Type B pancreatic cell (in vitro differentiated cells): Measurements from ENCODE around the gene GRIFIN. TPM values are rescaled to one million over a fixed set of nuclear protein-coding genes. Genes with fewer than 3 reads are reported as not detected.
A peak's percentile ranks its signal among the peaks of the same experiment; 100 is the strongest.

Experiments
- DNase-seq: peaks from one replicate; pipeline ENCODE4 v3.0.0; 2021; ENCODE audit warnings: mixed read lengths; ENCODE audit not compliant: unreplicated experiment; ENCODE audit errors: extremely low spot score
- H3K27ac Mint-ChIP-seq: 2 replicates; pipeline ENCODE4 v1.8.0; 2021; ENCODE audit warnings: mild to moderate bottlenecking, mixed read lengths
- H3K27me3 Mint-ChIP-seq: 2 replicates; pipeline ENCODE4 v1.8.0; 2021; ENCODE audit warnings: mixed read lengths
- H3K36me3 Mint-ChIP-seq: 2 replicates; pipeline ENCODE4 v1.8.0; 2021; ENCODE audit warnings: mixed read lengths
- H3K4me1 Mint-ChIP-seq: one replicate; pipeline ENCODE4 v1.8.0; 2021; ENCODE audit warnings: mixed read lengths; ENCODE audit not compliant: unreplicated experiment
- H3K4me3 Mint-ChIP-seq: 2 replicates; pipeline ENCODE4 v1.8.0; 2021; ENCODE audit warnings: mild to moderate bottlenecking, mixed read lengths
- H3K9me3 Mint-ChIP-seq: 2 replicates; pipeline ENCODE4 v1.8.0; 2021; ENCODE audit warnings: mixed read lengths
- total RNA-seq: library from RNA; stranded (reverse); gene quantifications from 2 replicates; pipeline ENCODE4 v1.2.1, GENCODE V29; 2021; ENCODE audit warnings: low replicate concordance
- TF ChIP-seq, protein P1 (sequence below): fragments of 200-600 bp; sonication (generic); conservative IDR thresholded peaks from 2 replicates; pipeline ENCODE4 v1.5.0; 2021; ENCODE audit warnings: antibody characterized with exemption, mild to moderate bottlenecking

The GRIFIN gene
- total RNA-seq, 1 donor from 2014 or later = not detected

DNA sequence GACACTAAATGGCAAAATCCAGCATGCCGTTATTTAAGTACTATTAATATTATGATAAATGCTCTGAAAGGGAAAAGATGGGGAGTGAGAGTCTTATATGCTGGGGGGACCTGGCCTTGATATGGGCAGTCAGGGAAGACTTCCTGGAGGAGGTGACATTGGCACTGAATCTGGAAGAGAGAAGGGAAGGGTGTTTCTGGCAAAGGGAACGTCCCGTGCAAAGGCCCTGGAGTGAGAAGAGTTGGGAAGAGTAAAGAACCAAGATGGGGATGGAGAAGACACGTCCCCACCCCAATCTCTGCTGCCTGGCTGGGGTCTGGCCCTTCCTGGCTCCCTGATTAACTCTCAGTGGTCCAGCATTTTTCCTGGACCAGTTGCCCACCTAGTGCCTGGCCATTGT lies 5.0 kb upstream of the GRIFIN start:
- no peak for DNase-seq
- no peak overlapping the region for H3K4me3 Mint-ChIP-seq
- no peaks in the 10 kb centered on the region for H3K36me3 Mint-ChIP-seq
- H3K27me3 Mint-ChIP-seq = no peaks in the 10 kb centered on the region
- TF ChIP-seq, protein P1, sequence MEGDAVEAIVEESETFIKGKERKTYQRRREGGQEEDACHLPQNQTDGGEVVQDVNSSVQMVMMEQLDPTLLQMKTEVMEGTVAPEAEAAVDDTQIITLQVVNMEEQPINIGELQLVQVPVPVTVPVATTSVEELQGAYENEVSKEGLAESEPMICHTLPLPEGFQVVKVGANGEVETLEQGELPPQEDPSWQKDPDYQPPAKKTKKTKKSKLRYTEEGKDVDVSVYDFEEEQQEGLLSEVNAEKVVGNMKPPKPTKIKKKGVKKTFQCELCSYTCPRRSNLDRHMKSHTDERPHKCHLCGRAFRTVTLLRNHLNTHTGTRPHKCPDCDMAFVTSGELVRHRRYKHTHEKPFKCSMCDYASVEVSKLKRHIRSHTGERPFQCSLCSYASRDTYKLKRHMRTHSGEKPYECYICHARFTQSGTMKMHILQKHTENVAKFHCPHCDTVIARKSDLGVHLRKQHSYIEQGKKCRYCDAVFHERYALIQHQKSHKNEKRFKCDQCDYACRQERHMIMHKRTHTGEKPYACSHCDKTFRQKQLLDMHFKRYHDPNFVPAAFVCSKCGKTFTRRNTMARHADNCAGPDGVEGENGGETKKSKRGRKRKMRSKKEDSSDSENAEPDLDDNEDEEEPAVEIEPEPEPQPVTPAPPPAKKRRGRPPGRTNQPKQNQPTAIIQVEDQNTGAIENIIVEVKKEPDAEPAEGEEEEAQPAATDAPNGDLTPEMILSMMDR = no peak
- no peaks in the 10 kb centered on the region for H3K9me3 Mint-ChIP-seq
- no peak overlapping the region for H3K27ac Mint-ChIP-seq
- peaks cover 5% of the 10 kb centered on the region for H3K4me1 Mint-ChIP-seq

DNA sequence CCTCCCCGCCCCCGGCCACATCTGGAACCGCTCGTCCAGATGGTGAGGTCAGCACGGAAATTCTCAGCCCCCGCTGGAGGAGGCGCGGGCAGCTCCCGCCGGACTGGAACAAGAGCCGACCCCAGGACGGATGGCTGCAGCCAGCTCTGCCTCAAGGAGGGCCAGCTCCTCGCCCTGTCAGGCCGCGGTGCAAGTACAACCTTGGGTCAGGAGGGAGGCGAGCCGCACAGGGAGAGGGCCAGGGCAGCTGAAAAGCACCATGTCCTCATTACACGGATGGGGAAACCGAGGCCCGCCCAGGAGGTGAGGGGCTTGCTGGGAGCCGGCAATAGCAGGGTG lies 3.8 kb upstream of the GRIFIN start:
- no peak overlapping the region for H3K27ac Mint-ChIP-seq
- peaks cover 5% of the 10 kb centered on the region for H3K4me1 Mint-ChIP-seq
- H3K9me3 Mint-ChIP-seq = no peaks in the 10 kb centered on the region
- TF ChIP-seq, protein P1 = no peak
- no peaks in the 10 kb centered on the region for H3K36me3 Mint-ChIP-seq
- no peaks in the 10 kb centered on the region for H3K27me3 Mint-ChIP-seq
- no peak overlapping the region for H3K4me3 Mint-ChIP-seq
- peak; percentile 76 for DNase-seq

DNA sequence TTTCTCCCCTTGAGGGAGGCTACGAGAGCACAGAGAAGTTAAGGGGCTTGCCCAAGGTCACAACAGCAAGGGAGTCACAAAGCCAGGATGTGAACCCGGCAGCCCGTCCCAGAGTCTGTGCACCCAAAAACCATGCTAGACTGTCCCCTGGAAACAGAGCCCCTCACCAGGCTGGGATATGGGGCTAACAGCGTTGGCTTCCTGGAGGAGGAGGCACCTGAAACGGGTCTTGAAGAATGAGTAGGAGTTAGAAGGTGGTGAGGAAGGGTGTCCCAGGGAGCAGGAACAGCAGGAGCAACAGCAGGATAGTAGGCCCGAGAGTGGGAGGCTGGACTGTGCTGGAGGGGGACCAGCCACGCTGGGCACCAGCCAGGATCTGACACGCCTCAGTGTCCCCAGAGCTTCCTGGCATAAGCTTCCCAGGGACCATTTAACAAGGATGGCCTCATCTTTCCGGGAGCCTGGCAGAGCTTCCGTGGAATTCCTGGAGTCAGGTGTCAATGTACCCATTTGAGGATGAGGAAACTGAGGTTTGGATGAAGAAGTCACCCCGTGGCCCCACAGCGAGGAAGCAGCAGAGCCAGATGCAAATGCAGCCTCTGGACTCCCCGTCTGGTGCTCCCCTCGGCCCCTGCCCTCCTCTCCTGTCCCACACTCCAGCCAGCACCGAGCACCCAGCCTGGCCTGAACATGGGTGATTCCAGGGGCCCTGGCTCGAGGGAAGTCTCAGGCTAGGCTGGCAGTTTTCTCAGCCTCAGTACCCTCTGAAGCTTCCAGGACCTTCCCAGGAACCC lies 3.3 kb upstream of the GRIFIN start:
- no peaks in the 10 kb centered on the region for H3K9me3 Mint-ChIP-seq
- TF ChIP-seq, protein P1 = no peak
- DNase-seq = no peak
- no peaks in the 10 kb centered on the region for H3K36me3 Mint-ChIP-seq
- no peaks in the 10 kb centered on the region for H3K27me3 Mint-ChIP-seq
- peaks cover 5% of the 10 kb centered on the region for H3K4me1 Mint-ChIP-seq
- no peak overlapping the region for H3K4me3 Mint-ChIP-seq
- no peak overlapping the region for H3K27ac Mint-ChIP-seq

GRCh38 chr7:2478800-2479199 lies 2.6 kb upstream of the GRIFIN start:
- TF ChIP-seq, protein P1 = no peak
- Mint-ChIP-seq H3K27me3 (no peaks in the 10 kb centered on the region), H3K4me3 (no peak overlapping the region), H3K9me3 (no peaks in the 10 kb centered on the region), H3K4me1 (peaks cover 5% of the 10 kb centered on the region), H3K27ac (no peak overlapping the region), H3K36me3 (no peaks in the 10 kb centered on the region)
- DNase-seq = no peak

DNA sequence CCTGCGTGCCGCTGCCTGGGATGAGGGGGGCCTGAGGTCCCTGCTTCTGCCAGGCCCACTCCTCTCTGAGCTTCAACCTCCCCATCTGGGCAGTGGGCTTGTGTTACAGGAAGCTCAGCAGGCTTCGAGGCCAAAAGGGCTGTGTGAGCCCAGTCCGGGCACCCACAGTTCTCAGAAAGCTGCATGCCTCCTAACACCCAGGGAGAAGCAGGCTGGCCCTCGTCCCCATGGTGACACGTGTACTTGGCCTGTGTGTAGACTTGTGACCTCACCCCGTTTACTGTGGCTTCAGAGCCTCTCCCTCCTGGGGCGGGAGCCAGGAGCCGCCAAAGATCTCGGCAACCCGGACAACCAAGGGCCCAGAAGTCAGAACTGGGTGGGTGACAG lies 2.2 kb upstream of the GRIFIN start:
- no peak for DNase-seq
- no peaks in the 10 kb centered on the region for H3K27me3 Mint-ChIP-seq
- TF ChIP-seq, protein P1 = no peak
- no peaks in the 10 kb centered on the region for H3K9me3 Mint-ChIP-seq
- no peak overlapping the region for H3K4me3 Mint-ChIP-seq
- peaks cover 9% of the 10 kb centered on the region for H3K4me1 Mint-ChIP-seq
- H3K27ac Mint-ChIP-seq = no peak overlapping the region
- no peaks in the 10 kb centered on the region for H3K36me3 Mint-ChIP-seq
